ENCODE results near the gene ADGRL4.

DNA sequence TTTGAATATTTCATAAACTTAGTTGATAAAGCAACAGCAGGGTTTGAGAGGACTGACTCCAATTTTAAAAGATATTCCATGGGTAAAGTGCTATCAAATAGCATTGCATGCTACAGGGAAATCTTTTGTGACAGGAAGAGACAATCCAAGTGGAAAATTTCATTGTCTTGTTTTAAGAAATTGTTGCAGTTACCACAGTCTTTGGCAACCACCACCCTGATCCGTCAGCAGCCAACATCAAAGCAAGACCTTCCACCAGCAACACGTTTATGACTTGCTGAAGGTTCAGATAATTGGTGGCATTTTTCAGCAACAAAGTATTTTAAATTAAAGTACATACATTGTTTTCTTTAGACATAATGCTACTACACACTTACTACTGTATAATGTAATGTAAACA is 47.8 kb downstream of the ADGRL4 start:
- TF ChIP-seq POLR2A (IDR thresholded peaks at IDR 0.05; ENCODE audit: low read depth, low read length): no peak
- no peak for TF ChIP-seq POLR2AphosphoS5 (IDR thresholded peaks at IDR 0.05; ENCODE audit: low read depth, low read length)
